ENCODE measurements around the gene BSN. TPM values are rescaled to one million over a fixed set of nuclear protein-coding genes. Genes with fewer than 3 reads are reported as not detected.

Gene BSN
- polyA plus RNA-seq, 1 experiment, result 0.04 TPM

DNA sequence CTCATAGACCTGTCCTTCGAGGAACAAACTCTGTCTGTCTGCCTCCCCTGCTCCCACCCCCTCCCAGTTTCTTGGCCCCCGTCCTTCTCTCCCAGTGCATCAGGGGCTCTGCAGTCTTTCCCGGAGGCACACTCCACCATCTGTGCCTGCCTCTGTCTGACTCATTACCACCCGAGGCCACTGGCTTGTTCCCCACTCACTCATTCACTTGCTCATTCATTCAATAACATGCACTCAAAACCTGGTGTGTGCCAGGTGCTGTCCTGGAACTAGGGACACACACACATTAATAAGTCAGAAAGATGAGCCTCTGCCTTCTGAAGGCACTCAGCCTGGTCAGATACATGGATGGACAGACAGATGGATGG lies 152.8 kb downstream of the BSN start:
- CTCF ChIA-PET, result no interaction called here
- TF ChIP-seq, protein P1, sequence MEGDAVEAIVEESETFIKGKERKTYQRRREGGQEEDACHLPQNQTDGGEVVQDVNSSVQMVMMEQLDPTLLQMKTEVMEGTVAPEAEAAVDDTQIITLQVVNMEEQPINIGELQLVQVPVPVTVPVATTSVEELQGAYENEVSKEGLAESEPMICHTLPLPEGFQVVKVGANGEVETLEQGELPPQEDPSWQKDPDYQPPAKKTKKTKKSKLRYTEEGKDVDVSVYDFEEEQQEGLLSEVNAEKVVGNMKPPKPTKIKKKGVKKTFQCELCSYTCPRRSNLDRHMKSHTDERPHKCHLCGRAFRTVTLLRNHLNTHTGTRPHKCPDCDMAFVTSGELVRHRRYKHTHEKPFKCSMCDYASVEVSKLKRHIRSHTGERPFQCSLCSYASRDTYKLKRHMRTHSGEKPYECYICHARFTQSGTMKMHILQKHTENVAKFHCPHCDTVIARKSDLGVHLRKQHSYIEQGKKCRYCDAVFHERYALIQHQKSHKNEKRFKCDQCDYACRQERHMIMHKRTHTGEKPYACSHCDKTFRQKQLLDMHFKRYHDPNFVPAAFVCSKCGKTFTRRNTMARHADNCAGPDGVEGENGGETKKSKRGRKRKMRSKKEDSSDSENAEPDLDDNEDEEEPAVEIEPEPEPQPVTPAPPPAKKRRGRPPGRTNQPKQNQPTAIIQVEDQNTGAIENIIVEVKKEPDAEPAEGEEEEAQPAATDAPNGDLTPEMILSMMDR (IDR thresholded peaks at IDR 0.05; ENCODE audit: insufficient read depth, low read depth, low read length), result no peak
- Histone ChIP-seq H3K4me3 (ENCODE audit: low read depth, low read length) (no peak overlapping the region), H3K27me3 (ENCODE audit: control insufficient read depth, insufficient read depth, low read length) (no peaks in the 10 kb centered on the region), H3K36me3 (ENCODE audit: control insufficient read depth, insufficient read depth, low read length) (peaks cover 24% of the 10 kb centered on the region)
- DNase-seq (ENCODE audit: low read depth), result no peak
- POLR2A ChIA-PET, result no interaction called here

DNA sequence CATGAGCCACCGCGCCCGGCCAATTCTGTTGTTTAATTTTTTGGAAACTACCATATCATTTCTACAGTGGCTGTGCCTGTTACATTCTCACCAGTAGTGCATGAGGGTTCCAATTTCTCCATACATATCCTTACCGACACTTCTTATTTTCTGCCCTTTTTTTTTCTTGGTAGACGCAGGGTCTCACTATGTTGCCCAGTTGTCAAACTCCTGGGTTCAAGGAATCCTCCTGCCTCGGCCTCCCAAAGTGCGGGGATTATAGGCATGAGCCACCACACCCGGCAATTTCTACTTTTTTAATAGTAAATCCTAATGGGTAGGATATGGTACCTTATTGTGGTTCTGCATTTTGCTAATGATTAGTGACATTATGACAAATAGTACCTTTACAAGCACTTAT lies 155.6 kb downstream of the BSN start:
- TF ChIP-seq, protein P1 (IDR thresholded peaks at IDR 0.05; ENCODE audit: insufficient read depth, low read depth, low read length), result no peak
- no peak overlapping the region for H3K4me3 ChIP-seq (ENCODE audit: low read depth, low read length)
- ChIA-PET POLR2A (no interaction called here), CTCF (no interaction called here)
- peaks cover 18% of the 10 kb centered on the region for H3K36me3 ChIP-seq (ENCODE audit: control insufficient read depth, insufficient read depth, low read length)
- H3K27me3 ChIP-seq (ENCODE audit: control insufficient read depth, insufficient read depth, low read length), result no peaks in the 10 kb centered on the region
- no peak for DNase-seq (ENCODE audit: low read depth)

DNA sequence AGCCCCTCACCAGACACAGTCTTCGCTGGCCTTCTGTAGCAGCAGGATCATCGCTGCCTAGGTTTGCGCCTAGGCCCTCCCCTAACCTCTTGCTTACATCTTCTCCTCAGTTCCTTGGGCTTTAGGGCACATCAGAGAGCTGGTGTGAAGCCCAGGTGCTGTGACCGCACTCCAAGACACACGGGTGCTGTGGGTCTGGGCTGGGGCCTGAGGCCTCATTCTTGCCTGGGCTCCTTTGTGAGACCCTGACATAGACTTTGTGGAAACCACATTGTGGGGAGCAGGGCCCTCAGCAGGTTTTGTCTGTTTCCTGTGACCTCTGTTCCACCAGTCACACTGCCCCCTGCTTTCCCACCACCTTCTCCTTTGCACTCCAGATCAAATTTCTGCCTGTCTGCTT lies 157.2 kb downstream of the BSN start:
- no peaks in the 10 kb centered on the region for H3K27me3 ChIP-seq (ENCODE audit: control insufficient read depth, insufficient read depth, low read length)
- ChIA-PET POLR2A (no interaction called here), CTCF (interaction anchor here (0.8 to 2.2 kb wide), 3 partner anchors 9 to 177 kb away, joined by 3 to 9 read pairs (median 4); no protein-coding TSS in a partner anchor)
- TF ChIP-seq, protein P1 (IDR thresholded peaks at IDR 0.05; ENCODE audit: insufficient read depth, low read depth, low read length), result no peak
- H3K36me3 ChIP-seq (ENCODE audit: control insufficient read depth, insufficient read depth, low read length), result peaks cover 10% of the 10 kb centered on the region
- no peak for DNase-seq (ENCODE audit: low read depth)
- no peak overlapping the region for H3K4me3 ChIP-seq (ENCODE audit: low read depth, low read length)

DNA sequence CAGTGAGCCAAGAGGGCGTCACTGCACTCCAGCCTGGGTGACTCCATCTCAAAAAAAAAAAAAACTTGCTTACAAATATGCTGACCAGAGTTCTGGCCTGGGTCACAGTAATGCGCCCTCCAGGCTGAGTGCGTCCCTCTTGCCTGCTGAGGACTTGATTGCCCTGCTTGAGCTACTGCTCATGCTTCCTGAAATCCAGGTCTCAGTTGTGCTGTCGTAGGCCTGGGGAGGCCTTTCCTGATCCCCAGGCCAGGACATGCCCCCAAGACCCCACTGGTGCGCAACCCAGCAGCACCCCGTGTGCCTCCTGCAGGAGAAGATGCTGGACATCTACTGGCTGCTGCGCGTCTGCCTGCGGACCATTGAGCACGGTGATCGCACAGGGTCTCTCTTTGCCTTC lies 157.9 kb downstream of the BSN start:
- DNase-seq (ENCODE audit: low read depth), result no peak
- ChIA-PET CTCF (interaction anchor here (1.0 to 2.2 kb wide), 2 partner anchors 10 to 11 kb away, joined by 4 to 9 read pairs; no protein-coding TSS in a partner anchor), POLR2A (no interaction called here)
- H3K36me3 ChIP-seq (ENCODE audit: control insufficient read depth, insufficient read depth, low read length), result peaks cover 11% of the 10 kb centered on the region
- TF ChIP-seq, protein P1 (IDR thresholded peaks at IDR 0.05; ENCODE audit: insufficient read depth, low read depth, low read length), result no peak
- H3K4me3 ChIP-seq (ENCODE audit: low read depth, low read length), result no peak overlapping the region
- H3K27me3 ChIP-seq (ENCODE audit: control insufficient read depth, insufficient read depth, low read length), result no peaks in the 10 kb centered on the region

DNA sequence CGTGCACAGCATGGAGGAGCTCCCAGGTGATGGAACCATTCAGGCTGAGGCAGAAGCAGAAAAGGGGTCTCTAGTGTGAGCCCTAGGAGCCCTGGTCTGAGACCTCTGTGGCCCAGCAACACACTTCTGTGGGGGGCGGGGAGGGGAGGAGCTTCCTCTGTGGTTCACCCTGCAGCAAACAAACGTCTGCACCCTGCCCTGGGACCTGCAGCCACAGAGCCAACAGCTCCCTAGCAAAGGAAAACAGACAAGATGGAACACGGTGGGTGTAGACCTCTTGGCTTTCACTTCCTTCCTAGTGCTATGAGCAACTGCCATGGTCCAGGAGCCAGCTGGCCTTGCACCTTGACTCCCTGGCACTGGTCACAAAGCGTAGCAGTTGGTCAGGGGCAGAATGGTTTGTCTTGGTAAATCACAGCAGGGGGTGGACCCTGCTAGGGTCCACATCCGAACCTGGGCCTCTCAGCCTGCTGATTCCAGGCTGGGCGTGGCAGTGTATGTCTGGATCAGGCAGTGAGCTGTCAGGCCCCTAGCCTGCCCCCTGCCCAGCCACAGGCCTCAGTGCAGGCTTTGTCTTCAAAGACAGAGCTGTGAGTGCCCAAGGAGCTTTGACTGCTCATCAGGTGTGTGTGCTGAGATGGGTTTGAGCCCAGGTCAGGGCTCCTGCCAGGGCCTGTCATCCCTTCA lies 158.5 kb downstream of the BSN start:
- TF ChIP-seq, protein P1 (IDR thresholded peaks at IDR 0.05; ENCODE audit: insufficient read depth, low read depth, low read length), result no peak
- Histone ChIP-seq H3K4me3 (ENCODE audit: low read depth, low read length) (no peak overlapping the region), H3K36me3 (ENCODE audit: control insufficient read depth, insufficient read depth, low read length) (peaks cover 11% of the 10 kb centered on the region), H3K27me3 (ENCODE audit: control insufficient read depth, insufficient read depth, low read length) (no peaks in the 10 kb centered on the region)
- ChIA-PET POLR2A (no interaction called here), CTCF (interaction anchor here (2.2 kb wide), 1 partner anchor 12 kb away, joined by 9 read pairs; no protein-coding TSS in a partner anchor)
- DNase-seq (ENCODE audit: low read depth), result no peak

Data from BJ (cell line).